Left lung (tissue), 10 donors: ENCODE measurements around the gene IGSF9B. TPM values are rescaled to one million over a fixed set of nuclear protein-coding genes. Genes with fewer than 3 reads are reported as not detected.
A peak's percentile ranks its signal among the peaks of the same experiment; 100 is the strongest.

Experiments
- ATAC-seq: fragments of 200-7000 bp; cut with Tn5 transposase; one replicate; pipeline ENCODE4 v1.9.1; 2020; ENCODE audit warnings: moderate library complexity
- DNase-seq, 4 donors: peaks; one replicate each; pipeline ENCODE4 v3.0.0-alpha.2; 2013 to 2020
- H3K27ac ChIP-seq, 2 donors: fragments of 200-600 bp; sonication (generic) in 1 of 2; one replicate each; pipeline versions ENCODE4 v1.5.0 to v1.8.0; 2020 to 2021
- H3K27me3 ChIP-seq, 2 donors: fragments of 200-600 bp; sonication (generic) in 1 of 2; one replicate each; pipeline versions ENCODE4 v1.5.0 to v1.8.0; 2020 to 2021
- H3K36me3 ChIP-seq, 2 donors: fragments of 200-600 bp; sonication (generic) in 1 of 2; one replicate each; pipeline versions ENCODE4 v1.5.0 to v1.8.0; 2020 to 2021
- H3K4me1 ChIP-seq, 2 donors: fragments of 200-600 bp; one replicate each; pipeline ENCODE4 v1.8.0; 2021
- H3K4me3 ChIP-seq, 2 donors: fragments of 200-600 bp; sonication (generic) in 1 of 2; one replicate each; pipeline versions ENCODE4 v1.5.0 to v1.8.0; 2020 to 2021; ENCODE audit warnings: mild to moderate bottlenecking in 1 of 2
- H3K9me3 ChIP-seq, 2 donors: fragments of 200-600 bp; sonication (generic) in 1 of 2; one replicate each; pipeline versions ENCODE4 v1.5.0 to v1.8.0; 2020 to 2021
- CTCF ChIP-seq, 2 donors: fragments of 200-600 bp; sonication (generic) in 1 of 2; IDR thresholded peaks; one replicate each; pipeline versions ENCODE4 v1.5.0 to v1.8.0; 2021; ENCODE audit warnings: antibody characterized with exemption in 2 of 2
- intact Hi-C, 2 donors: fragments of 100-400 bp; cut with DNase I; formaldehyde crosslinking; loops; one replicate each; pipeline versions ENCODE4 v1.11.2 to v1.14.2; 2022
- polyA plus RNA-seq, 6 donors: library from polyadenylated mRNA; unstranded; fragments of 120-200 nt; gene quantifications; one replicate each; pipeline ENCODE4 v1.2.1, GENCODE V29; 2013; ENCODE audit not compliant: insufficient read length in 6 of 6
- total RNA-seq, 2 donors: library from RNA; stranded (reverse); fragmentation: NEBNext Ultra II Directional; extraction: Animal tissue kit (Norgen Biotek cat#: 25700); gene quantifications; one replicate each; pipeline ENCODE4 v1.2.1, GENCODE V29; 2021
- donor health status: DM: no; HTN: yes; CAD: no.
- donor health status: DM: no; HTN: no; CAD: no.

IGSF9B gene
- total and polyA plus RNA-seq, 8 donors = 1.8 to 9.9 (median 2.8) TPM

- no peak overlapping the region for H3K4me3 ChIP-seq
- ATAC-seq (peak; percentile 95), DNase-seq (peak in 2 of 4 donors; percentile 39 to 57)
- H3K36me3 ChIP-seq = no peaks in the 10 kb centered on the region
- no peaks in the 10 kb centered on the region for H3K9me3 ChIP-seq
- TF ChIP-seq CTCF (IDR thresholded peaks at IDR 0.05) = no peak
- no peak overlapping the region for H3K27ac ChIP-seq
- H3K27me3 ChIP-seq = peaks cover 0 to 25% of the 10 kb centered on the region in 2 donors
- intact Hi-C loops = no loop called here
- H3K4me1 ChIP-seq = peaks cover 0 to 5% of the 10 kb centered on the region in 2 donors
Observed at GRCh38 chr11:133965031-133965601, 8.3 kb upstream of the IGSF9B start.

DNA sequence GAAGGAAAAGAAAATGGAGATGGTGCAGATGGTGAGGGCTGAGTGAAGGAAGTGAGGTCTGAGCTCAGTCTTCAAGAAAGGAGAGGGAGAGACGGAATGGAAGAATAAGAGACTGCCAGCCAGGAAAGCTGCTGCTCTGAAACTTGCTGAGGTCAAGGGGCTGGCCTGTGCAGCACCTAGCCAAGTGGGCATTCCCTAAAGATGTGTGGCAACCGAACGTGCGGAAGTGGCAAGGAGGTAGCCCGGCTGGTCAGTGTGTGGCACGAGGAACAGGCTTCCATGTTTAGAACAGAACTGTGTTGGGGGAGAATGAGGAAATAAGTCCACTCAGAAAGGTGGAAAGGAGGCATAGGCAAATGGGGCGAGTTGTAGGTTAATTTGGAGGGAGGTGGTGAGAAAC, 7.6 kb upstream of the IGSF9B start:
- TF ChIP-seq CTCF (IDR thresholded peaks at IDR 0.05) = no peak
- peaks cover 0 to 28% of the 10 kb centered on the region in 2 donors for H3K27me3 ChIP-seq
- no peak overlapping the region for H3K27ac ChIP-seq
- ATAC-seq (no peak), DNase-seq (peak in 1 of 4 donors; percentile 17)
- H3K36me3 ChIP-seq = no peaks in the 10 kb centered on the region
- H3K4me3 ChIP-seq = no peak overlapping the region
- intact Hi-C loops = no loop called here
- peaks cover 0 to 5% of the 10 kb centered on the region in 2 donors for H3K4me1 ChIP-seq
- no peaks in the 10 kb centered on the region for H3K9me3 ChIP-seq

DNA sequence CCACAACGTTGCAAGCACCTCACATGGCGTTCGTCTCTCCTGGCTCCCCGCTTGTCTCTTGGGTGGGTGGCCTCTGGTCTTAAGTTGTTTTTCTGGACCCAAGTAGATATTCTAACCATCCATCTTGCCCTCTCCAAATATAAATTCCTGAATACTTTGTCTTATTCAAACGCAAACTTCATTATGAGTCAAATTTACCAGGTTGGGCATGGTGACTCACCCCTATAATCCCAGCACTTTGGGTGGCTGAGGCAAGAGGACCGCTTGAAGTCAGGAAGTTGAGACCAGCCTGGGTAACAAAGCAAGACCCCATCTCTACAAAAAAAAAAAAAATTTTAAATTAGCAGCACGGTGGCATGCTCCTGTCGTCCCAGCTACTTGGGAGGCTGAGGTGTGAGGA, 5.1 kb upstream of the IGSF9B start:
- Histone ChIP-seq H3K4me1 (peaks cover 0 to 5% of the 10 kb centered on the region in 2 donors), H3K27me3 (peaks cover 0 to 35% of the 10 kb centered on the region in 2 donors), H3K27ac (no peak overlapping the region), H3K4me3 (no peak overlapping the region), H3K9me3 (no peaks in the 10 kb centered on the region), H3K36me3 (no peaks in the 10 kb centered on the region)
- TF ChIP-seq CTCF (IDR thresholded peaks at IDR 0.05) = no peak
- DNase-seq = no peak
- ATAC-seq = no peak
- intact Hi-C loops = no loop called here

- H3K4me3 ChIP-seq = peak overlapping the region; percentile 41 to 52
- peaks cover 4 to 16% of the 10 kb centered on the region in 2 donors for H3K4me1 ChIP-seq
- peaks cover 21 to 73% of the 10 kb centered on the region in 2 donors for H3K27me3 ChIP-seq
- H3K9me3 ChIP-seq = no peaks in the 10 kb centered on the region
- TF ChIP-seq CTCF (IDR thresholded peaks at IDR 0.05) = no peak
- ATAC-seq (peak; percentile 65), DNase-seq (peak in 2 of 4 donors; percentile 46 to 71)
- no peaks in the 10 kb centered on the region for H3K36me3 ChIP-seq
- H3K27ac ChIP-seq = peak overlapping the region; percentile 40 to 65
- intact Hi-C loops = no loop called here
Observed at GRCh38 chr11:133957900-133958299, 1.1 kb upstream of the IGSF9B start.

DNA sequence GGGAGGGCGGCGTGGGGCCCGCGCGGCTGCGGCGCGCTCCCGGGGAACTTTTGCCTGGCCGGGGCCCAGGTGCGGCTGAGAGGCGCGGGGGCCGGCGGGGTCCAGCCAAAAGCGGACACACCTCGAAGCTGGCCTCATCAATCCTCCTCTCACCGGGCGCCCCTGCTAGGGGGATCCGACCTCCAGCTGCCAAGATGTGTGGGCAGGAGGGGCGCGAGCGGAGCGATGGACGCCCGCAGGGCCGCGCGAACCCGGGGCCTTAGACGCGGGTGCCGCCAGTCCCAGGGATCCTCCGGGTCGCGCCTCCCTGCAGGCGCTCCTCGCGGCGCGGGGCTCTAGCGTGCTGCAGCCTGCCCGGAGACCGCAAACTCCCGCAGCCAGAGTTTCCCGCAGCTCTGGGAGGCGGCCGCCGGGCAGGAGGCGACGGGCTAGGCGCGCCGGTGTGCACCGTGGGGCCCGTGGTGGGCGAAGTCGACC, 785 bp downstream of the IGSF9B start:
- Histone ChIP-seq H3K27me3 (peaks cover 21 to 92% of the 10 kb centered on the region in 2 donors), H3K27ac (no peak overlapping the region), H3K4me3 (peak overlapping the region; percentile 41 to 52), H3K9me3 (no peaks in the 10 kb centered on the region), H3K36me3 (no peaks in the 10 kb centered on the region), H3K4me1 (peaks cover 8 to 16% of the 10 kb centered on the region in 2 donors)
- DNase-seq (peak in 1 of 4 donors; percentile 74), ATAC-seq (no peak)
- intact Hi-C loops = no loop called here
- no peak for TF ChIP-seq CTCF (IDR thresholded peaks at IDR 0.05)
